HepG2 (cell line): ENCODE measurements around the gene ZNF735. TPM values are rescaled to one million over a fixed set of nuclear protein-coding genes. Genes with fewer than 3 reads are reported as not detected.

ENCODE experiments used
- ATAC-seq: fragments of 200-7000 bp; cut with Tn5 transposase; 3 replicates; pipeline ENCODE4 v1.9.1; 2020; ENCODE audit warnings: mild to moderate bottlenecking, moderate library complexity
- BruUV-seq: library from RNA; stranded (reverse); fragments of 400-500 nt; replicated peaks from 2 replicates; lab custom pipeline; 2021; lab: Mats Ljungman, UMichigan
- CTCF ChIA-PET: fragments of 300-600 bp; formaldehyde crosslinking; extraction: SDS; loops from one replicate; lab custom pipeline; 2021; ENCODE audit warnings: low total read pairs, inconsistent platforms, low intra/inter-chr PET ratio; lab: Yijun Ruan, JAX
- POLR2A ChIA-PET: fragments of 350-600 bp; sonication (Branson Sonifier 250); formaldehyde crosslinking; loops from one replicate; lab custom pipeline; 2020; ENCODE audit warnings: antibody characterized with exemption, inconsistent platforms; lab: Yijun Ruan, JAX
- DNase-seq: peaks from one replicate; pipeline ENCODE4 v3.0.0-alpha.2; 2015; ENCODE audit warnings: low spot score
- FAIRE-seq: peaks from 3 replicates; lab custom pipeline; 2011; peaks lifted over from hg19 to GRCh38; lab: Jason Lieb, UNC
- H2AFZ ChIP-seq: one replicate; pipeline ENCODE4 v1.6.1; 2011; ENCODE audit warnings: low read length, inconsistent platforms
- H3K27ac ChIP-seq: fragments of 300-600 bp; 3 replicates; pipeline ENCODE4 v1.8.0; 2011; ENCODE audit warnings: mixed run types, mild to moderate bottlenecking, mixed read lengths, low read length, inconsistent platforms; ENCODE audit not compliant: insufficient read depth; ENCODE audit errors: extremely low read length
- H3K27me3 ChIP-seq, 2 experiments: fragments of 200-600 bp in 1 of 2; 2 replicates in 1 of 2; 3 replicates in 1 of 2; pipeline versions ENCODE4 v1.6.0 to v1.8.0; 2011; ENCODE audit warnings: low read length in 2 of 2, mild to moderate bottlenecking in 2 of 2, moderate library complexity in 2 of 2, inconsistent platforms in 1 of 2; ENCODE audit not compliant: insufficient read depth in 2 of 2, control insufficient read depth in 1 of 2
- H3K36me3 ChIP-seq, 2 experiments: fragments of 200-600 bp in 1 of 2; replicated peaks in 1 of 2; 2 replicates in 1 of 2; 3 replicates in 1 of 2; pipeline versions ENCODE4 v1.5.1 to v1.8.0; 2011; ENCODE audit warnings: low read length in 2 of 2, inconsistent platforms in 1 of 2; ENCODE audit not compliant: insufficient read depth in 2 of 2, control insufficient read depth in 1 of 2
- H3K4me1 ChIP-seq: 2 replicates; pipeline ENCODE4 v1.5.1; 2012; ENCODE audit warnings: low read length, inconsistent platforms; ENCODE audit not compliant: insufficient read depth
- H3K4me2 ChIP-seq: 2 replicates; pipeline ENCODE4 v1.6.0; 2011; ENCODE audit warnings: low read depth, low read length, inconsistent platforms
- H3K4me3 ChIP-seq, 3 experiments: fragments of 200-600 bp in 1 of 3; sonication (generic), shearing (Covaris generic) in 1 of 3; replicated peaks in 1 of 3; 2 replicates each; pipeline ENCODE4 v1.5.1; 2011 to 2016; ENCODE audit warnings: low read length in 3 of 3, inconsistent platforms in 2 of 3, low read depth in 2 of 3, mild to moderate bottlenecking in 2 of 3, control low read depth in 1 of 3, mixed read lengths in 1 of 3; ENCODE audit not compliant: insufficient read depth in 1 of 3
- H3K79me2 ChIP-seq: one replicate; pipeline ENCODE4 v1.6.1; 2011; ENCODE audit warnings: low read length, inconsistent platforms; ENCODE audit not compliant: insufficient read depth
- H3K9ac ChIP-seq: 2 replicates; pipeline ENCODE4 v1.6.0; 2011; ENCODE audit warnings: mild to moderate bottlenecking, low read depth, low read length, inconsistent platforms; ENCODE audit not compliant: insufficient read depth
- H3K9me3 ChIP-seq: 2 replicates; pipeline ENCODE4 v1.5.1; 2012; ENCODE audit warnings: mild to moderate bottlenecking, low read length
- H4K20me1 ChIP-seq: 2 replicates; pipeline ENCODE4 v1.6.0; 2011; ENCODE audit warnings: inconsistent platforms, mild to moderate bottlenecking, low read length, moderate library complexity; ENCODE audit not compliant: insufficient read depth
- CEBPG ChIP-seq: IDR thresholded peaks from 2 replicates; pipeline ENCODE4 v1.6.1; 2016
- MLLT10 ChIP-seq: sonication (generic); formaldehyde crosslinking; IDR thresholded peaks from 2 replicates; pipeline ENCODE4 v1.4.0; 2020; ENCODE audit warnings: missing genetic modification reagents
- PHF5A ChIP-seq: IDR thresholded peaks from one replicate; pipeline ENCODE4 v1.6.1; 2018; ENCODE audit warnings: low read depth, missing genetic modification reagents; ENCODE audit not compliant: unreplicated experiment
- THAP8 ChIP-seq: sonication (generic); formaldehyde crosslinking; IDR thresholded peaks from 2 replicates; pipeline ENCODE4 v1.5.1; 2020; ENCODE audit warnings: missing genetic modification reagents, mild to moderate bottlenecking, borderline replicate concordance
- ZNF326 ChIP-seq: sonication (generic); formaldehyde crosslinking; IDR thresholded peaks from 2 replicates; pipeline ENCODE4 v1.4.0; 2020; ENCODE audit warnings: missing genetic modification reagents, borderline replicate concordance
- ZNF329 ChIP-seq: sonication (generic); formaldehyde crosslinking; IDR thresholded peaks from 2 replicates; pipeline ENCODE4 v1.9.0; 2021; ENCODE audit warnings: low read depth, mild to moderate bottlenecking, missing genetic modification reagents
- ZNF510 ChIP-seq: sonication (generic); formaldehyde crosslinking; IDR thresholded peaks from 2 replicates; pipeline ENCODE4 v1.4.0; 2020; ENCODE audit warnings: low read depth, mild to moderate bottlenecking, missing genetic modification reagents
- WGBS: methylation state at CpG from one replicate; pipeline ENCODE4 v1.1.6; 2017; ENCODE audit warnings: low lambda C conversion rate; 5-methylcytosine and 5-hydroxymethylcytosine counted together
- in situ Hi-C: cut with HindIII; loops from 2 replicates; pipeline ENCODE4 v1.10.0; 2017; ENCODE audit warnings: low pct_unique_long_range_greater_than_20kb; ENCODE audit not compliant: extremely low pct_ligation_motif_present
- intact Hi-C: fragments of 100-400 bp; cut with micrococcal nuclease; formaldehyde crosslinking; loops from one replicate; pipeline ENCODE4 v1.10.0; 2022; ENCODE audit not compliant: unreplicated experiment
- polyA plus RNA-seq, 8 experiments: library from polyadenylated mRNA; depleted of rRNA in 3 of 8; stranded (reverse) in 7 of 8; unstranded in 1 of 8; fragments of >200 nt; fragmentation: Illumina TruSeq in 4 of 8; extraction: Trizol in 4 of 8; gene quantifications; 2 replicates each; pipeline versions ENCODE4 v1.2.1 to v1.2.3, GENCODE V29; 2011 to 2016; ENCODE audit warnings: low read depth in 4 of 8, missing spikeins in 1 of 8, mixed read lengths in 1 of 8; ENCODE audit not compliant: insufficient read depth in 1 of 8
- total RNA-seq, 5 experiments: library from RNA; depleted of rRNA; stranded (reverse); fragments of >200 nt; fragmentation: Illumina TruSeq; extraction: Trizol; gene quantifications; 2 replicates each; pipeline ENCODE4 v1.2.3, GENCODE V29; 2016; ENCODE audit warnings: low read depth in 1 of 5

The ZNF735 gene
- total and polyA plus RNA-seq, 2 of the 13 experiments (the other 11 are each of a cell fraction or from before 2014, with no cell fraction given) = not detected

- Histone ChIP-seq H3K36me3 (no peaks in the 10 kb centered on the region), H4K20me1 (no peaks in the 10 kb centered on the region), H3K4me1 (no peaks in the 10 kb centered on the region), H3K9me3 (peaks cover 71% of the 10 kb centered on the region), H3K27ac (no peak overlapping the region), H3K27me3 (no peaks in the 10 kb centered on the region), H3K79me2 (no peaks in the 10 kb centered on the region), H2AFZ (no peak overlapping the region), H3K9ac (no peak overlapping the region), H3K4me2 (no peak overlapping the region), H3K4me3 (no peak overlapping the region)
- ChIA-PET CTCF (no interaction called here), POLR2A (no interaction called here)
- intact Hi-C loops = loop anchor here (5.0 kb wide), 1 partner anchor 433 kb away; no protein-coding TSS in a partner anchor
- no peak for FAIRE-seq
- in situ Hi-C loops = loop anchor here (25.0 kb wide), 1 partner anchor 428 kb away; no protein-coding TSS in a partner anchor
- WGBS = 60% methylated on average over 1 of the region's 13 CpGs
- no peak for DNase-seq
- no TSS peak for BruUV-seq
- no peak for TF ChIP-seq THAP8 (CRISPR knock-in tag)
- ATAC-seq = no peak; the same call in 2 of the 3 replicates
Observed at GRCh38 chr7:64183827-64184372, 23.1 kb upstream of the ZNF735 start.

DNA sequence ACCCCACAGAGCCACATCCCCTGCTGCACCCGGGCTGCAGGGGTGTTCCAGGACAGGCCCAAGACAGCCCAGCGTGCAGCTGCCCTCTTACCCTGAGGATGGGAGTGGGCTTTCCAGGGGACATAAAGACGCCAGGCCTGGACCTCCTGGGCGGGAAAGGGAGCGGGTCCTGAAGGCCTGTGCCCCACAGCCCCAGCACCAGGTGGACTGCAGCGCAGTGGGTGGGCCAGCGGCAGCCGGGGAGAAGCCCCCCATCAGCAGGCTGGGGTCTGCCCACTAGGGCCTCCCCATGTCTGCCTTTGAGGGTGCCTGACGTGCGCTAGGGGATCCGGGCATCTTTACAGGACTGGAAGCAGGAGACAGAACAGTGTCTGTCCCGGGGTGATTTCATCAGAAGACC is 22.6 kb upstream of the ZNF735 start:
- intact Hi-C loops (loop anchor here (5.0 kb wide), 1 partner anchor 433 kb away; no protein-coding TSS in a partner anchor), in situ Hi-C loops (loop anchor here (25.0 kb wide), 1 partner anchor 428 kb away; no protein-coding TSS in a partner anchor)
- no TSS peak for BruUV-seq
- FAIRE-seq = no peak
- POLR2A ChIA-PET = no interaction called here
- TF ChIP-seq ZNF326 (CRISPR knock-in tag) = no peak
- TF ChIP-seq CEBPG = no peak
- TF ChIP-seq ZNF510 = no peak
- no peak for TF ChIP-seq MLLT10 (CRISPR knock-in tag)
- TF ChIP-seq PHF5A (CRISPR knock-in tag) = no peak
- no peak for TF ChIP-seq ZNF329 (CRISPR knock-in tag)
- no peak for DNase-seq
- Histone ChIP-seq H3K9me3 (peaks cover 75% of the 10 kb centered on the region), H4K20me1 (no peaks in the 10 kb centered on the region), H2AFZ (no peak overlapping the region), H3K36me3 (no peaks in the 10 kb centered on the region), H3K27ac (no peak overlapping the region), H3K4me1 (no peaks in the 10 kb centered on the region), H3K4me3 (no peak overlapping the region), H3K27me3 (no peaks in the 10 kb centered on the region), H3K9ac (no peak overlapping the region), H3K79me2 (no peaks in the 10 kb centered on the region), H3K4me2 (no peak overlapping the region)
- ATAC-seq = no peak
- WGBS = 47% methylated on average over 2 of the region's 12 CpGs
- CTCF ChIA-PET = no interaction called here
